Activated CD4-positive, alpha-beta T cell treated with anti-CD3 and anti-CD28 coated beads for 36 hours (primary cell): ENCODE measurements around the gene ZNF44. TPM values are rescaled to one million over a fixed set of nuclear protein-coding genes. Genes with fewer than 3 reads are reported as not detected.
"Not testable (repeated sequence)": the region's sequence is repeated elsewhere in the genome, so short reads cannot be mapped to it uniquely, and the experiment has no call there.

Experiments used
- ATAC-seq: fragments of 200-7000 bp; cut with Tn5 transposase; one replicate; pipeline ENCODE4 v1.10.0; 2021; ENCODE audit warnings: mild to moderate bottlenecking, moderate library complexity
- CTCF ChIA-PET: fragments of 350-600 bp; sonication (Branson Sonifier 250); formaldehyde crosslinking; loops from one replicate; lab custom pipeline; 2021; ENCODE audit warnings: antibody characterized with exemption; lab: Charles Lee
- POLR2A ChIA-PET: fragments of 350-600 bp; sonication (Branson Sonifier 250); formaldehyde crosslinking; loops from one replicate; lab custom pipeline; 2021; ENCODE audit warnings: antibody characterized with exemption, inconsistent platforms; lab: Charles Lee
- DNase-seq: peaks from one replicate; pipeline ENCODE4 v3.0.0-alpha.2; 2020
- H3K27ac Mint-ChIP-seq: one replicate; pipeline ENCODE4 v1.8.0; 2021; ENCODE audit warnings: mixed read lengths
- H3K27me3 Mint-ChIP-seq: one replicate; pipeline ENCODE4 v1.8.0; 2021; ENCODE audit warnings: mixed read lengths
- H3K36me3 Mint-ChIP-seq: one replicate; pipeline ENCODE4 v1.8.0; 2021; ENCODE audit warnings: low read depth, mixed read lengths
- H3K4me1 Mint-ChIP-seq: one replicate; pipeline ENCODE4 v1.8.0; 2021; ENCODE audit warnings: mixed read lengths
- H3K4me3 Mint-ChIP-seq: one replicate; pipeline ENCODE4 v1.8.0; 2021; ENCODE audit warnings: mild to moderate bottlenecking, moderate library complexity, mixed read lengths
- H3K9me3 Mint-ChIP-seq: one replicate; pipeline ENCODE4 v1.8.0; 2021; ENCODE audit warnings: low read depth, mixed read lengths
- intact Hi-C, 2 experiments: fragments of 100-400 bp; cut with DNase I in 1 of 2; cut with micrococcal nuclease in 1 of 2; formaldehyde crosslinking; loops; one replicate each; pipeline versions ENCODE4 v1.14.2 to v1.15.1; 2022 to 2024; cut with DNase I, micrococcal nuclease
- total RNA-seq, 2 experiments: library from RNA; stranded (reverse); gene quantifications; one replicate each; pipeline ENCODE4 v1.2.3, GENCODE V29; 2021

ZNF44 gene
- total RNA-seq = 1 to 10 TPM; 7.3 to 8.1 TPM

DNA sequence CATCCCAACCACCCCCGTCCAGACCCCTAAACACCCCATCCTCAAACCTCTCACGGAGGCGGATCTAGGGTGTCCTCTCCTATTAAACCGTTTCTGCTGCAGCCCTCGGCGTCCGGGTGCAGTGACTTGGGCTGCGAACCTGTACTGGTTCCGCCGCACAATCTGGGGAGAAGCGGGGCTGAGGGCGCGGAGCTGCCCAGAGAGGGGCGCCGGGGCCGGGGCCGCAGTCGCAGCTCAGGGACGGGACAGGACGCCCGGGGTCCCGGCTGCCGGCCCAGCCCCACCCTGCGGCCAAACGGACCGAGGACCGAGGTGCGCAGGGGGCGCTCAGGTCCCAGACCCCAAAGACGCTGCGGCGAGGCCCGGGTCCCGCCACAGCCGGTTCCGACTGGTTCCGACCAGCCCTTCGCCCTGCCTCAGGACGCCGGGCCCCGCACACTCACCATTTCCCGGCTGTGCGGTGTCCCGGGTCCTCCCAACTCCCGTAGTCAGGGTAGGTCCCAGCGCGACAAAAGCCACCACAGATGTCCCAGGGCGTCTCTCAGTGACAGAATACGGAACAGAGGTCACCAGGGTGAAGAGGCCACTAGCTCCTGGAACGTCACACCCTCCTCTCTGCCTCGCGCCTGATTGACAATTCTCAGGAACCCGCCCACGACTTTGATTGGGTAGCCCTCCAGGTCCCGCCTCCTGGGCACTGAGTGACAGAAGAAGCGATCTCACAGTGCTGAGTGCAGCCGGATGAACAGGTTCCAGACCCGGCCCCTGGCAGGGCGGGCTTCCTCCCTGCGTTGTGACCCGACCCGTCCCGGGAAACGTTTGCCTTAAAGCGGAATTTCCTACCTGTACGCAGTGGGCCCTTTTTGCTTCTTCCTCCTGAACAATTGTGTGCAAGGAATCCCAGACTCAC is at the start of gene ZNF44:
ZNF44 (minus strand) TSS at position 635 of the 910 bp plus-strand sequence; CDS start at position 446, 189 bp downstream.
- Mint-ChIP-seq H3K27me3 (no peaks in the 10 kb centered on the region), H3K36me3 (peaks cover 20% of the 10 kb centered on the region), H3K27ac (peak within 1 kb of the TSS; percentile 98), H3K9me3 (no peaks in the 10 kb centered on the region), H3K4me1 (peaks cover 32% of the 10 kb centered on the region), H3K4me3 (peak within 1 kb of the TSS; percentile 98)
- POLR2A ChIA-PET = interaction anchor here (0.6 to 1.4 kb wide), 4 partner anchors 8 to 619 kb away, joined by 3 to 9 read pairs (median 3); partner anchors contain the start of gene ZNF563
- intact Hi-C loops = loop anchor here (1.0 to 5.0 kb wide), 8 partner anchors 39 to 372 kb away; partner anchors contain the start of genes ZNF443 (in 2 of the 2), ZNF563 (in 2 of the 2), MAN2B1 (in 1 of the 2) and WDR83 (in 1 of the 2)
- ATAC-seq (peak; percentile 98), DNase-seq (peak; percentile 98)
- CTCF ChIA-PET = interaction anchor here (0.5 to 1.3 kb wide), 3 partner anchors 39 to 372 kb away, joined by 3 to 5 read pairs (median 4); partner anchors contain the start of gene ZNF563

DNA sequence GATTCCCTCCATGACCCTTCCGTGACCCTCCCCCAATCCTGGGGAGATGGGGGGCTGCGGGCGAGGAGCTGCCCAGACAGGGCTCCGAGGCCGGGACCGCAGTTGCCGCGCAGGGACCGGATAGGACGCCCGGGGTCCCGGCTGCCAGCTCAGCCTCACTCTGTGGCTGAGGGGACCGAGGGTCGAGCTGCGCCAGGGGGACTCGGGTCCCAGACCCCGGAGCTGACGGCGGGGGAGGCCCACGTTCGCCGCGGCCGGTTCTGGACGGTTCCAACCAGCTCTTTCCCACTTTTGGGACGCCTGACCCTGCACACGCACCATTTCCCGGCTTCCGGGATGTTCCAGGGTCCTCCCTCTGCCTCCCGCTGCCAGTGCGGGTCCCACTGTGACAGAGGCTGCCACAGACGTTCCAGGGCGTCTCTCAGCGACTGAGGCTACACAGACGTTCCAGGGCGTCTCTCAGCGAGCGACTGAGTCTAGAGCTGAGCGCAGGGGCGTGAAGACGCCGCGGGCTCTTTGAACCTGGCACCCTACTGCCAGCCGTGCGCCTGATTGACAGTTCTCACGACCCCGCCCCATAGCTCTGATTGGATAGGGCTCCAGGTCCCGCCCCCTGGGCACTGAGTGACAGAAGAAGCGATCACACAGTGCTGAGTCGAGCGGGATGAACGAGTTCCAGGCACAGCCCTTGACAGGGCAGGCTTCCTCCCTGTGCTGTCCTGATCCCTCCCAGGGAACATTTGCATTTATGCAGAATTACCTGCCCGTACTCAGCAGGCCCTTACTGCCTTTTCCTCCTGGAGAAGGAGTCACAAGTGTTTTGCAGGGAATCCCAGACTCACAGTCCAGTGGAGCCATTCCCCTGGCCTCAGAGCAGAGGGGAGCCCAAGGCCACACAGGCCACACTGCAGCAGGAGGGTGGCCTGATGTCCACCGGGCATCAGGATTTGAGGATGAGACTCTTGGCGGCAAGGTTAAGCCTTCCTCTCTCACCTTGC is 38.8 kb upstream of the ZNF44 start, which contains the start of gene ZNF563:
ZNF563 (minus strand) TSS at position 472 of the 998 bp plus-strand sequence; CDS start at position 321, 151 bp downstream.
- intact Hi-C loops = loop anchor here (1.0 to 5.0 kb wide), 13 partner anchors 32 to 408 kb away; partner anchors contain the start of genes ZNF44 (in 2 of the 2), ZNF442 (in 2 of the 2), DHPS (in 1 of the 2) and ZNF136 (in 1 of the 2)
- Mint-ChIP-seq H3K4me3 (peak within 1 kb of the TSS; percentile 78), H3K27ac (peak within 1 kb of the TSS; percentile 98), H3K27me3 (no peaks in the 10 kb centered on the region), H3K36me3 (peaks cover 2% of the 10 kb centered on the region), H3K4me1 (peaks cover 32% of the 10 kb centered on the region), H3K9me3 (no peaks in the 10 kb centered on the region)
- POLR2A ChIA-PET = interaction anchor here (0.5 to 1.8 kb wide), 9 partner anchors 9 to 270 kb away, joined by 3 to 9 read pairs (median 5); partner anchors contain the start of genes ZNF44, ZNF442 and ZNF799
- ATAC-seq = peak; percentile 93
- peak; percentile 99 for DNase-seq
- CTCF ChIA-PET = interaction anchor here (0.5 to 1.4 kb wide), 6 partner anchors 10 to 415 kb away, joined by 3 to 5 read pairs (median 4); partner anchors contain the start of genes ZNF44 and ZNF442

GRCh38 chr19:12331211-12331941 is 36.7 kb upstream of the ZNF44 start:
- H3K27me3 Mint-ChIP-seq = no peaks in the 10 kb centered on the region
- peak overlapping the region; percentile 78 for H3K4me3 Mint-ChIP-seq
- ChIA-PET POLR2A (interaction anchor here (0.7 kb wide), 1 partner anchor 517 kb away, joined by 3 read pairs; no protein-coding TSS in a partner anchor), CTCF (interaction anchor here (0.6 kb wide), 1 partner anchor 49 kb away, joined by 4 read pairs; no protein-coding TSS in a partner anchor)
- peak overlapping the region; percentile 89 for H3K27ac Mint-ChIP-seq
- DNase-seq (peak; percentile 94), ATAC-seq (peak; percentile 70)
- peaks cover 43% of the 10 kb centered on the region for H3K4me1 Mint-ChIP-seq
- H3K9me3 Mint-ChIP-seq = no peaks in the 10 kb centered on the region
- intact Hi-C loops = loop anchor here (5.0 kb wide), 2 partner anchors 36 to 134 kb away; partner anchors contain the start of gene ZNF442 (in 1 of the 2)
- H3K36me3 Mint-ChIP-seq = peaks cover 11% of the 10 kb centered on the region

DNA sequence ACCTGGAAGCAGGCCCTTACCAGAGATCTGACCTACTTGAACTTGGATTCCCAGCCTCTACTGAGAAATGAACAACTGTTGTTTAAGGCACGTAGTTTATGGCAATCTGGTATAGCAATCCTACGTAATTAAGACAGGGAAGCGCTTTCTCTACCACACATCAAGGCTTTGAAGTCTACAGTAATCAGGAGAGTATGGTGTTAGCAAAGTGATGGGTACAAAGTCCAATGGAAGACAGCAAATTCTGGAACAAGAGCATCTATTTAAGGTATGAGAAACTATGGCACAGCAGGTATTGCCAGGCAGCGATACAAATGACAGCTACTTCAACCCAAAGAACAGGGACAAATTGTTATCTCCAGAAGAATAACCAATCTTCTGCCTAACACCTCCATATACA is 35.7 kb upstream of the ZNF44 start:
- no peaks in the 10 kb centered on the region for H3K27me3 Mint-ChIP-seq
- ChIA-PET CTCF (no interaction called here), POLR2A (no interaction called here)
- ATAC-seq (no peak), DNase-seq (no peak)
- H3K4me3 Mint-ChIP-seq = no peak overlapping the region
- peaks cover 14% of the 10 kb centered on the region for H3K36me3 Mint-ChIP-seq
- H3K9me3 Mint-ChIP-seq = no peaks in the 10 kb centered on the region
- intact Hi-C loops = loop anchor here (5.0 kb wide), 2 partner anchors 37 to 133 kb away; partner anchors contain the start of gene ZNF442 (in 1 of the 2)
- no peak overlapping the region for H3K27ac Mint-ChIP-seq
- H3K4me1 Mint-ChIP-seq = peaks cover 51% of the 10 kb centered on the region

- H3K27me3 Mint-ChIP-seq = no peaks in the 10 kb centered on the region
- no peak overlapping the region for H3K4me3 Mint-ChIP-seq
- H3K9me3 Mint-ChIP-seq = peaks cover 2% of the 10 kb centered on the region
- ATAC-seq = no peak
- POLR2A ChIA-PET = no interaction called here
- peaks cover 29% of the 10 kb centered on the region for H3K4me1 Mint-ChIP-seq
- CTCF ChIA-PET = no interaction called here
- peak overlapping the region; percentile 12 for H3K27ac Mint-ChIP-seq
- intact Hi-C loops = no loop called here
- no peak for DNase-seq
- peaks cover 38% of the 10 kb centered on the region for H3K36me3 Mint-ChIP-seq
These were observed 31.0 kb upstream of the ZNF44 start for GRCh38 chr19:12325690-12326089.

- DNase-seq (no peak), ATAC-seq (no peak)
- H3K4me1 Mint-ChIP-seq = peaks cover 3% of the 10 kb centered on the region
- intact Hi-C loops = no loop called here
- ChIA-PET CTCF (no interaction called here), POLR2A (no interaction called here)
- H3K27me3 Mint-ChIP-seq = no peaks in the 10 kb centered on the region
- H3K9me3 Mint-ChIP-seq = peaks cover 26% of the 10 kb centered on the region
- no peak overlapping the region for H3K4me3 Mint-ChIP-seq
- H3K36me3 Mint-ChIP-seq = peaks cover 64% of the 10 kb centered on the region
- no peak overlapping the region for H3K27ac Mint-ChIP-seq
These were observed 24.2 kb upstream of the ZNF44 start for GRCh38 chr19:12318782-12319413.

DNA sequence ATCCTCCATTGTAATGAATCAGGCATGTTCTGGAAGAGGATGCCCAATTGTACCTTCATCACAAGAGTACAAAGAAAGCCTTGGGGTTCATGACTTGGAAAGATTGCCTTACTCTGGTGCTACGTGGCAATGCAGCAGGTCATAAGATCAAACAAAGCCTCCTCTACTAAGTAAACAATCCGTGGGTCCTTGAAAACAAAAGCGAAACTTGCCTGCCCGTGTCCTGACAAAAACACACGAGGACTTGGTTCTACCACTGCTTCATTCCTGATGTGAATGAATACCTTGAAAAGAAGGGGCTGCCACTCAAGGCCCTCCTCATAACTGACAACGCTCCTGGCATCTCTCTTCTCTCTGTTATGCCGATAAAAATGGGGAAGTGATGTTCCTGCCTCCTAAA is 19.9 kb upstream of the ZNF44 start:
- ChIA-PET POLR2A (interaction anchor here (0.6 kb wide), 1 partner anchor 19 kb away, joined by 3 read pairs; the partner anchor contains the start of gene ZNF563), CTCF (interaction anchor here (0.7 kb wide), 1 partner anchor 37 kb away, joined by 3 read pairs; no protein-coding TSS in a partner anchor)
- DNase-seq = no peak
- Mint-ChIP-seq H3K27me3 (no peaks in the 10 kb centered on the region), H3K4me3 (no peak overlapping the region), H3K9me3 (peaks cover 23% of the 10 kb centered on the region), H3K27ac (no peak overlapping the region), H3K4me1 (peaks cover 3% of the 10 kb centered on the region), H3K36me3 (peaks cover 33% of the 10 kb centered on the region)
- no peak for ATAC-seq
- intact Hi-C loops = no loop called here

DNA sequence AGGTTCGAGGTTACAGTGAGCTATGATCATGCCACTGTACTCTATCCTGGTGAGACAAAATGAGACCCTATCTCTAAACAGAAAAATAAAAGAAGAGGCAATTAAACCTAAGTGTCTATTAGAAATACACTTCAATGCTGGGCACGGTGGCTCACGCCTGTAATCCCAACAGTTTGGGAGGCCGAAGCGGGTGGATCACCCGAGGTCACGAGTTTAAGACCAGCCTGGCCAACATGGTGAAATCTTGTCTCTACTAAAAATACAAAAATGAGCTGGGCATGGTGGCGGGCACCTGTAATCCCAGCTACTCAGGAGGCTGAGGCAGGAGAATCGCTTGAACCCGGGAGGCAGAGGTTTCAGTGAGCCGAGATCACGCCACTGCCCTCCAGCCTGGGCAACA is 14.2 kb upstream of the ZNF44 start:
- H3K4me3 Mint-ChIP-seq, ATAC-seq, H3K27ac Mint-ChIP-seq, H3K27me3 Mint-ChIP-seq, DNase-seq, intact Hi-C loops, H3K9me3 Mint-ChIP-seq, POLR2A ChIA-PET, H3K36me3 Mint-ChIP-seq, H3K4me1 Mint-ChIP-seq: not testable (repeated sequence)
- CTCF ChIA-PET = interaction anchor here (0.6 kb wide), 1 partner anchor 20 kb away, joined by 3 read pairs; no protein-coding TSS in a partner anchor

DNA sequence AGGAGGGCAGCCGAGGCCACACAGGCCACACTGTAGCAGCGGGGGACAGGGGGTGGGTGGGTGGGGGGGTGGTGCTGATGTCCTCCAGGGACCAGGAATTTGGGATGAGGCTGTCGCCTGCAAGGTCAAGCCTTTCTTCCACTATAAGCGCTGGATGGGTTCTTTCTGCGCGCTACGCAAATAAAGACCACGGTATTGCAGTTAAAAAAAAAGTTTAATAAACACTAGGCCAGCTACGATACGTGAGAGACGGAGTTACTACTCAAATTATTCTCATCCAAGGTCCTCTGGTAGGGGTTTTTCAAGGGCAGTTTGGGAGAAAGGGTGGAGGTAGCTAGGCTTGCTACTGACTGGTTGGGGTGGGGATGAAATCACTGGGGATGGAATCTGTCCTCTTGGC is 508 bp upstream of the ZNF44 start:
- Mint-ChIP-seq H3K4me1 (peaks cover 26% of the 10 kb centered on the region), H3K27me3 (no peaks in the 10 kb centered on the region), H3K36me3 (peaks cover 16% of the 10 kb centered on the region), H3K27ac (peak overlapping the region; percentile 93), H3K4me3 (peak overlapping the region; percentile 98), H3K9me3 (no peaks in the 10 kb centered on the region)
- CTCF ChIA-PET = interaction anchor here (0.6 to 1.3 kb wide), 3 partner anchors 38 to 119 kb away, joined by 4 to 5 read pairs (median 4); partner anchors contain the start of genes ZNF442 and ZNF563
- intact Hi-C loops = loop anchor here in 1 of 2 experiments (2.0 kb wide), 2 partner anchors 190 to 372 kb away; partner anchors contain the start of genes MAN2B1, WDR83 and ZNF709
- DNase-seq (no peak), ATAC-seq (peak; percentile 5)
- POLR2A ChIA-PET = interaction anchor here (1.0 to 1.4 kb wide), 2 partner anchors 8 to 38 kb away, joined by 3 to 9 read pairs; partner anchors contain the start of gene ZNF563
